ENCODE results near the gene CC2D1A.

- TF ChIP-seq CTCF (conservative IDR thresholded peaks at IDR 0.05; ENCODE audit: low read depth, low read length): no peak
- no peak for TF ChIP-seq EZH2 (IDR thresholded peaks at IDR 0.05; ENCODE audit: low read length, unreplicated experiment)
Measured at GRCh38 chr19:13920524-13920923, 14.5 kb downstream of the CC2D1A start.
